SU-DHL-6 (cell line): ENCODE measurements around the gene EPHB1.

Experiments
- H2AFZ ChIP-seq: fragments of 200-600 bp; sonication (generic); 2 replicates; pipeline ENCODE4 v1.6.1; 2014; ENCODE audit warnings: low read depth, mild to moderate bottlenecking, moderate library complexity, mixed read lengths, antibody characterized with exemption, low read length; ENCODE audit not compliant: severe bottlenecking
- H3F3A ChIP-seq: fragments of 200-600 bp; shearing (Covaris generic); 2 replicates; pipeline ENCODE4 v1.6.0; 2016; ENCODE audit warnings: antibody characterized with exemption, mild to moderate bottlenecking; ENCODE audit not compliant: insufficient read depth
- H3K27ac ChIP-seq: fragments of 200-600 bp; sonication (generic); 2 replicates; pipeline ENCODE4 v1.5.1; 2016; ENCODE audit warnings: low read depth, mild to moderate bottlenecking, low read length, moderate library complexity, mixed read lengths
- H3K27me3 ChIP-seq: fragments of 200-600 bp; sonication (generic), shearing (Covaris generic); 2 replicates; pipeline ENCODE4 v1.6.0; 2014; ENCODE audit warnings: mild to moderate bottlenecking, low read length
- H3K36me3 ChIP-seq: fragments of 200-600 bp; sonication (generic); 2 replicates; pipeline ENCODE4 v1.6.1; 2014; ENCODE audit warnings: mild to moderate bottlenecking, low read length, mixed read lengths
- H3K4me2 ChIP-seq: fragments of 300-600, 200-600 bp; shearing (Covaris generic), sonication (generic); 2 replicates; pipeline ENCODE4 v1.6.0; 2014; ENCODE audit warnings: low read length, low read depth, mild to moderate bottlenecking; ENCODE audit not compliant: poor library complexity, severe bottlenecking
- H3K4me3 ChIP-seq: fragments of 200-600 bp; sonication (generic); 2 replicates; pipeline ENCODE4 v1.5.1; 2014; ENCODE audit warnings: antibody characterized with exemption, low read length, mild to moderate bottlenecking, mixed read lengths; ENCODE audit not compliant: insufficient read depth, poor library complexity, severe bottlenecking
- H3K79me2 ChIP-seq: fragments of 200-600 bp; sonication (generic); 2 replicates; pipeline ENCODE4 v1.6.1; 2014; ENCODE audit warnings: mild to moderate bottlenecking, low read length, moderate library complexity; ENCODE audit not compliant: insufficient read depth
- H3K9ac ChIP-seq: fragments of 200-600 bp; sonication (generic); 2 replicates; pipeline ENCODE4 v1.7.0; 2014; ENCODE audit warnings: mild to moderate bottlenecking, low read length
- H3K9me2 ChIP-seq: fragments of 200-600 bp; sonication (generic); replicated peaks from 2 replicates; pipeline ENCODE4 v1.6.1; 2014; ENCODE audit warnings: low read length; ENCODE audit not compliant: insufficient read depth
- H3K9me3 ChIP-seq: fragments of 200-600 bp; sonication (generic); 2 replicates; pipeline ENCODE4 v1.6.1; 2014; ENCODE audit warnings: low read length, mixed read lengths; ENCODE audit not compliant: insufficient read depth
- H4K20me1 ChIP-seq: fragments of 200-600 bp; sonication (generic); 2 replicates; pipeline ENCODE4 v1.6.1; 2014; ENCODE audit warnings: low read depth, mild to moderate bottlenecking, antibody characterized with exemption, low read length, moderate library complexity, mixed read lengths
- CTCF ChIP-seq: fragments of 200-600 bp; sonication (generic); IDR thresholded peaks from one replicate; pipeline ENCODE4 v1.5.1; 2017; ENCODE audit warnings: antibody characterized with exemption, mild to moderate bottlenecking, low read length, moderate library complexity; ENCODE audit not compliant: insufficient read depth, poor library complexity, severe bottlenecking
- EZH2phosphoT487 ChIP-seq: fragments of 200-600 bp; sonication (generic), shearing (Covaris generic); conservative IDR thresholded peaks from 2 replicates; pipeline ENCODE4 v1.6.1; 2018; ENCODE audit warnings: mild to moderate bottlenecking, antibody characterized with exemption, low read length, moderate library complexity, mixed read lengths

EPHB1 gene

DNA sequence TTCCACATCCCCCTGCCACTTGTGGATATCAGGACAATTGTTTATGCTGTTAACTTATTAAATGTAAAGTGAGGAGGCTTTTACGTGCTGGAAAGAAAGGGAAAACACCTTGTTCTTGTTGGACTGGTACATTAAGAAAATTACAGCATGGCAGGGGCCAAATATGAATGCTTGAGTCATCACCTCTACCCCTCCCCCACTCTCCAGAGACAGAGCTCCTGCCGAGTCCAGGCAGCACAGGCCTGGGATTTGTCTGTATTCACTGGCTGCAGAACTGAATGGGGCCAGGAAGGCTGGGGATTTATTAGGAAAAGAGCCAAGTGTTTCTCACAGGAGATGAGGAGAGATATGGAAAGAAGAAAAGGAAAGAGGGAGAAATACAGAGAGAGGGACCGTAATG, 308.9 kb downstream of the EPHB1 start:
- H3K27me3 ChIP-seq, result no peaks in the 10 kb centered on the region
- no peaks in the 10 kb centered on the region for H3F3A ChIP-seq
- H3K4me2 ChIP-seq, result no peak overlapping the region
- H3K9ac ChIP-seq, result no peak overlapping the region
- H3K4me3 ChIP-seq, result no peak overlapping the region
- H2AFZ ChIP-seq, result no peak overlapping the region
- no peak for TF ChIP-seq EZH2phosphoT487
- TF ChIP-seq CTCF, result no peak
- H4K20me1 ChIP-seq, result no peaks in the 10 kb centered on the region
- H3K36me3 ChIP-seq, result no peaks in the 10 kb centered on the region
- H3K79me2 ChIP-seq, result no peaks in the 10 kb centered on the region
- no peak overlapping the region for H3K27ac ChIP-seq
- H3K9me2 ChIP-seq, result no peaks in the 10 kb centered on the region
- no peaks in the 10 kb centered on the region for H3K9me3 ChIP-seq

GRCh38 chr3:135106445-135106844, 311.4 kb downstream of the EPHB1 start:
- Histone ChIP-seq H3K9me3 (no peaks in the 10 kb centered on the region), H3K9ac (no peak overlapping the region), H3F3A (no peaks in the 10 kb centered on the region), H3K4me2 (no peak overlapping the region), H3K36me3 (no peaks in the 10 kb centered on the region), H2AFZ (no peak overlapping the region), H3K27ac (no peak overlapping the region), H3K79me2 (no peaks in the 10 kb centered on the region), H4K20me1 (no peaks in the 10 kb centered on the region), H3K9me2 (no peaks in the 10 kb centered on the region), H3K4me3 (no peak overlapping the region), H3K27me3 (no peaks in the 10 kb centered on the region)
- no peak for TF ChIP-seq EZH2phosphoT487
- TF ChIP-seq CTCF, result no peak

DNA sequence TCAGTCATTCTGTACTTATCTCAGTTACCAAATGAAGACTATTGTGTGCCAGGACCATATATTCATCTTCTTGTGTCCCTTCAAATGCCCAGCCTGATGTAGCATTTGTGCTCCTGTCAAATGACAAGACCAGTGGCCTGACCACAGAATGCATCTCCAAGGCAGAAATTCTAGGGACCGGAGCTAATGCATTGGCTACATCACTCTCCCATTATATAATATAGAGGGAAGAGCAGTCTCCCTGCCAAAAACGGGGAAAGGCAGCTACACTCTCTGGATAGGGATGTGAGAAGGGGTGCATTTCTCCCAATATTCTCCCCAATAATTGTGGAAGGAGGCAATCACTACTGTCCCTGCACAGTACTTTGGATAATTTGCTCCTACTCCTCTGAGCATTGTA, 312.0 kb downstream of the EPHB1 start:
- no peak overlapping the region for H2AFZ ChIP-seq
- TF ChIP-seq CTCF (no peak), EZH2phosphoT487 (no peak)
- H3K27ac ChIP-seq, result no peak overlapping the region
- no peak overlapping the region for H3K4me2 ChIP-seq
- H3K79me2 ChIP-seq, result no peaks in the 10 kb centered on the region
- H3K4me3 ChIP-seq, result no peak overlapping the region
- H4K20me1 ChIP-seq, result no peaks in the 10 kb centered on the region
- no peaks in the 10 kb centered on the region for H3K36me3 ChIP-seq
- no peak overlapping the region for H3K9ac ChIP-seq
- H3K27me3 ChIP-seq, result no peaks in the 10 kb centered on the region
- no peaks in the 10 kb centered on the region for H3K9me2 ChIP-seq
- no peaks in the 10 kb centered on the region for H3K9me3 ChIP-seq
- H3F3A ChIP-seq, result no peaks in the 10 kb centered on the region

DNA sequence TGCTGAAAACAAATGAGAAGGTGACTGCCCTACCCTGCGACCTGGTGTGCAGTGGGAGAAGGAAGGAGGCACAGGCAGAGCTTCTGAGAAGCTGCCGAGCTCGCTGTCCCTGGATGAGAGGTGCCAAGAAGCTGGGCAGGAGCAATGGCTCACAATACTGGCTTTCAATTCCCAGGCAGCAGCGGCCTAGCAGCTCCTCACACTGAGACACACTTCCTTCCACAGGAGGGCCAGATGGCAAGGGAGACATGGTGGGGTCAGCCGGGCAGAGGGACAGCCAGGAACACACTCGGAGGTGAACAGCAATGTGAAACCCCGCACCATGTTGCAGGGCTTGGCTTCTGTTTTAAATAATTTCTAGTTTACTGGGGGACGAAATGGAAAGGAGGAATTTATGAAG, 314.6 kb downstream of the EPHB1 start:
- Histone ChIP-seq H2AFZ (no peak overlapping the region), H4K20me1 (no peaks in the 10 kb centered on the region)

More for the DNA sequence above, 314.6 kb downstream of the EPHB1 start:
- H3K4me3 ChIP-seq, result no peak overlapping the region
- H3K79me2 ChIP-seq, result no peaks in the 10 kb centered on the region
- no peaks in the 10 kb centered on the region for H3K9me2 ChIP-seq
- no peaks in the 10 kb centered on the region for H3K27me3 ChIP-seq
- H3F3A ChIP-seq, result no peaks in the 10 kb centered on the region
- H3K36me3 ChIP-seq, result no peaks in the 10 kb centered on the region
- H3K4me2 ChIP-seq, result no peak overlapping the region
- TF ChIP-seq EZH2phosphoT487 (no peak), CTCF (no peak)
- no peaks in the 10 kb centered on the region for H3K9me3 ChIP-seq
- no peak overlapping the region for H3K9ac ChIP-seq
- H3K27ac ChIP-seq, result no peak overlapping the region
